ENCODE results near the gene C1QTNF9.
"Not testable (repeated sequence)": the region's sequence is repeated elsewhere in the genome, so short reads cannot be mapped to it uniquely, and the experiment has no call there.

DNA sequence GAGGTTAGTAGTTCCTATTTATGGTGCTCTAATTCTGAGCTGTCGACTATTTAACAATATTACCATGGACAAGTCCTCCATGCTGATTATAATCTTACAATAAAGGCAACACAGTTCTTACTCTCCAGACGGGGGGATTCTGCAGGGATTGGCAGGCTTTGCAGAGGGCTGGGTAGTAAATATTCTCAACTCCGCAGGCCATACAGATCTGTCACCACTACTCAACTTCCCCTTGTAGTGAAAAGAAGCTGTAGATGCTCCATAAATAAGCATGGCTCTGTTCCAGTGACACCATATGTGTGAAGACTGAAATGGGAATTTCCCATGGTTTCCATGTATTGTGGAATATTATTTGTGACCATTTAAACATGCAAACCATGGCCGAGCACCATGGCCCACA lies 9.5 kb downstream of the C1QTNF9 start:
- TF ChIP-seq, protein P1, sequence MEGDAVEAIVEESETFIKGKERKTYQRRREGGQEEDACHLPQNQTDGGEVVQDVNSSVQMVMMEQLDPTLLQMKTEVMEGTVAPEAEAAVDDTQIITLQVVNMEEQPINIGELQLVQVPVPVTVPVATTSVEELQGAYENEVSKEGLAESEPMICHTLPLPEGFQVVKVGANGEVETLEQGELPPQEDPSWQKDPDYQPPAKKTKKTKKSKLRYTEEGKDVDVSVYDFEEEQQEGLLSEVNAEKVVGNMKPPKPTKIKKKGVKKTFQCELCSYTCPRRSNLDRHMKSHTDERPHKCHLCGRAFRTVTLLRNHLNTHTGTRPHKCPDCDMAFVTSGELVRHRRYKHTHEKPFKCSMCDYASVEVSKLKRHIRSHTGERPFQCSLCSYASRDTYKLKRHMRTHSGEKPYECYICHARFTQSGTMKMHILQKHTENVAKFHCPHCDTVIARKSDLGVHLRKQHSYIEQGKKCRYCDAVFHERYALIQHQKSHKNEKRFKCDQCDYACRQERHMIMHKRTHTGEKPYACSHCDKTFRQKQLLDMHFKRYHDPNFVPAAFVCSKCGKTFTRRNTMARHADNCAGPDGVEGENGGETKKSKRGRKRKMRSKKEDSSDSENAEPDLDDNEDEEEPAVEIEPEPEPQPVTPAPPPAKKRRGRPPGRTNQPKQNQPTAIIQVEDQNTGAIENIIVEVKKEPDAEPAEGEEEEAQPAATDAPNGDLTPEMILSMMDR (IDR thresholded peaks at IDR 0.05; ENCODE audit: low read depth, low read length, poor library complexity, severe bottlenecking), result not testable (repeated sequence)
- not testable (repeated sequence) for TF ChIP-seq EZH2phosphoT487 (IDR thresholded peaks at IDR 0.05; ENCODE audit: borderline replicate concordance, low read length)

All from DOHH2 (cell line).